Right kidney (tissue), 1 donor: ENCODE measurements around the gene CRISPLD2.

Experiments used
- DNase-seq: peaks from one replicate; pipeline ENCODE4 v3.0.0-alpha.2; 2016

The CRISPLD2 gene

DNA sequence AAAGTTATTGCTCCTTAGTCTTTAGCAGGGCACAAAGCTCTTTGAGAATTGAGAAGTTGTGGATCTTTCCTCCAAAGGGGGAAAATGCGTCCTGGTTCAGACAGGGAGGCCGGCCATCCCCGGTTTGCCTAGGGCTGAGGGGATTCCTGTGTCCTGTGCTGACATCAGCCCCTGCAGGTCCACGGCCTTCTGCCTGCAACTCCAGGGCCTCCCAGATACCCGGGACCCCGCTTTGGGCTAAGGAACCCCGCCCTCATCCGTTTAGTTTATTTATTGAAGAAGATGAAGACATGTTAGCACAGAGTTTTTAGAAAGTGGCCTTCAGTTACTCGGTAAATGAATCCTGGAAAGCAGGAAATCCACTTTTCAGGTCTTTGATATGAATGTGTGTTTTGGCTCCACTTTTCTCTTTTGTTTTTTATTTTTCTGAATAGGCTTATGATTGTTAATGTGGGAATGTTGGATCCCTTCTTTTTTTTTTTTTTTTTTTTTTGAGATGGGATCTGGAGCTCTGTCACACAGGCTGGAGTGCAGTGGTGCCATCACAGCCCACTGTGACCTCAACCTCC, 65.6 kb downstream of the CRISPLD2 start:
- peak; percentile 45 for DNase-seq

DNA sequence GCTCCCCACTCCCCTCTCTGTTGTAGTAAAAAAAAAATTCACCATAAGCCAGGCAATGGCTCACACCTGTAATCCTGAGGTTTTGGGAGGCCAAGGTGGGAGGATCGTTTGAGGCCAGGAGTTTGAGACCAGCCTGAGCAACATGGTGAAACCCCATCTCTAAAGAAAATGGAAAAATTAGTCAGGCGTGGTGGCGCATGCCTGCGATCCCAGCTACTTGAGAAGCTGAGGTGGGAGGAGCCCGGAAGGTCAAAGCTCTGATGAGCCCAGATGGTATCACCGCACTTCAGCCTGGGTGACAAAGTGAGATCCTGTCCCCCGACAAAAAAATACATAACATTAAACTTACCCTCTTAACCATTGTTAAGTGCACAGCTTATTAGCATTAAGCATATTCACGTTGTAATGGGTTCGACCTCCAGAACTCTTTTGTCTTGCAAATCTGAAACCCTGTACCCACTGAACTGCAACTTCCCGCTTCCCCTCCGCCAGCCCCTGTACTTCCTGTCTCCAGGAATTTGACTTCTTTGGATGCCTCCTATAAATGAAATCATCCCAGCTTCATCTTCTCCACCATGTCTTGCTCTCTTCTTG, 66.8 kb downstream of the CRISPLD2 start:
- no peak for DNase-seq

DNA sequence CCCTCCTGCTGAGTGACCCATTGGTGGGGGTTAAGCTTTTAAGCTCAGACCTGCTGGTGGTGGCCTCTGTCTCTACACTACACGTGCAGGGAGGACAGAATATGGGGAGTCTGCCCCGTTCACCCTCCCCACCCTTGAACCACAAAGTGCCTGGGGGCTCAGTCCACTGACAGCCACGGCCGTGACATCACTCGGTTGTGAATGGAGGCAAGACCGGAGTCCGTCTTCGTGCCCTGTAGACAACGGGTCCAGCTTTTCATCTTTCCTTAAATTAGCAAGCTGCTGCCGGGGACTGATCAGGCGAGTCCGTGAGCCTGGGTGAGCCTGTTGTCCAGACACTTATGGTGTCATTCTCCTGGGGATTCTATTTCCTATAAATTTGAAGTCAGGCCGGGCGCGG, 67.4 kb downstream of the CRISPLD2 start:
- no peak for DNase-seq

DNA sequence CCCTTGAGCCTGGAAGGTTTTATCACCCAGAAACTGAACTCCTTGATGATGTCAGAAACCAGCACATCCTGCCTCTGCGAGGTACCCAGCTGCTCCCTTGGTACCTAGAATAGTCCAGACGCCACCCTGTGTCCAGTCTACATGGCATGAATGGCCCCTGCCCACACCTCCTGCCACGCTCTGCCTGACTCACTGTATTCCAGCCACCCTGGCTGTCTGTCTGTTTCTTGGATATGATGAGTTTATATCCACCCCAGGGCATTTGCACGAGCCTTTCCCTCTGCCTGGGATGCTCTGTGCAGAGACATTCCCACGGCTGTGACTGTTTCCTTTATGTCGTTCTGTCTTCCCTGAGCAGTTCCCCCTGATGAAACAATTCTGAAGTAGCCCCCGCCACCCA, 68.7 kb downstream of the CRISPLD2 start:
- DNase-seq: no peak

DNA sequence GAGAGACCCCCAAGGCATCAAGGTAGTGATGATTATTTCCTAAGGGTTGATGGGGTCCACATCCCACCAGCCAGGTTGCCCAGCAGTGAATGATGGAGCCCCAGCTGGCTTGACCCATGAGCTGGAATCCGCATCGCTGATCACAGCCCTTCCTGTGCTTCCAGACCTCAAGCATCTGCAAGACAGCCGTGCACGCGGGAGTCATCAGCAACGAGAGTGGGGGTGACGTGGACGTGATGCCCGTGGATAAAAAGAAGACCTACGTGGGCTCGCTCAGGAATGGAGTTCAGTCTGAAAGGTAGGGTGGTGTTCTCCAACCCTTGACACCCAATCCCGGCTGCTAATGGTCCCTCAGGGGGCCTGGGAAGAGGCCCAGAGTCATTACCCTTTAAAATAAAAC, 69.3 kb downstream of the CRISPLD2 start:
- DNase-seq: no peak

DNA sequence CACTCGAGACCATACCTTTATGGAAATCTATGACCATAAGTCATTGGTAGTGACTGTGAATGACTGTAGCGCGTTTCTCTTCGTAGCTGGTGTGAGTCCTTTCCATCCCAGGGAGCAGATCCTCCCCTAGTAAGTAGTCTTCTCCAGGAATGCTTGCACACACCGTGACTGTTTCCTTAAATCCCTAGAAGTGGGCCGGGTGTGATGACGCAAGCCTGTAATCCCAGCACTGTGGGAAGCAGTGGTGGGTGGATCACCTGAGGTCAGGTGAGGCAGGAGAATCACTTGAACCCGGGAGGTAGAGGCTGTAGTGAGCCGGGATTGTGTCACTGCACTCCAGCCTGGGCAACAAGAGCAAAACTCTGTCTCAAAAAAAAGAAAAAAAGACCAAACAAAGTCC, 70.6 kb downstream of the CRISPLD2 start:
- no peak for DNase-seq

DNA sequence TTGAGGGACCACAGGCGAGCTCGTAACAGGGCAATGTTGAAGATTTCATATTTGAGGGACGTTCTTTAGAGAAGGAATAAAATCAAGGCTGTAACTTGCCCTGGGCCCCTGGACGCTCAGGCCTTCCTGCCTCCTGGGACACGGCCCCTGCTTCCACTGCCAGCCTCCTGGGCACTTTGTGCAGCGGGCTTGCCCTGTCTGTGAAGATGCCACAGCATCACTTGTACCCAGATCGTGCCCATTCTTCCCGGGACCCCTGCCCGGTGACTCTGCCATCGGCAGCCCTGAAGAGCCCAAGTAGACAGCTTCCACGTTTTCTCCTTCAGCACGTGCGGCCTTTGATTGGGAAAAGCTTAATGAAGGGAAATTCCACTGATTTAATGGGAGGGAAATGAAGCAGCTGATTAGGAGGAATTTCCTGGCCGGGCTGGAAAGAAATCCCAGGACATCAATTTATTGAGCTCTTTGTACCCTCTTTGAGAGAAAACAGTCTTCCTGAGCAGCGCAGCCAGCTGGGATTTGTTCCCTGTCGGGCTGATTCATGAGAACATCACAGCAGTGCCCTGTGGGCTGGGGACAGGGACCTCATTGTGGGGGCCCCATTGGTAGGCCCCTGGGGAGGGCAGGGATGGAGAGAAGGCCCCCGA, 71.5 kb downstream of the CRISPLD2 start:
- DNase-seq: peak; percentile 31

DNA sequence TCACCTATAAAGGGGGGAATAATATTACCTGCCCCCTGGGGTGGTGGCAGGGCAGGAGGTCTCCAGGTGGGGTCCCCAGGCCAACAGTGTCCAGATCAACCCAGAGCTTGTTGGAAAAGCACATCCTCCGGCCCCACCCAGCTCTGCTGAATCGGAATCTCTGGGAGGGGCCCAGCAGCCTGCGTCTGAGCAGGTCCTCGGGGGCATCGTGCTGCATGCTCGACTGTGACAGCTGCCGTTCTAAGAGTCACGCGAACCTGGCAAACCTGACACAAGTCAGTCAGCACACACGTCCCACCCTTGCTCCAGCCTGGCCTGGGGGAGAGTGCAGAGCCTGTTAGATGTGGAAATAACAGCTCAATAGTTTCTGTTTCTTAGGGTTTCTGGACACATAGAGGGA, 72.3 kb downstream of the CRISPLD2 start:
- no peak for DNase-seq

DNA sequence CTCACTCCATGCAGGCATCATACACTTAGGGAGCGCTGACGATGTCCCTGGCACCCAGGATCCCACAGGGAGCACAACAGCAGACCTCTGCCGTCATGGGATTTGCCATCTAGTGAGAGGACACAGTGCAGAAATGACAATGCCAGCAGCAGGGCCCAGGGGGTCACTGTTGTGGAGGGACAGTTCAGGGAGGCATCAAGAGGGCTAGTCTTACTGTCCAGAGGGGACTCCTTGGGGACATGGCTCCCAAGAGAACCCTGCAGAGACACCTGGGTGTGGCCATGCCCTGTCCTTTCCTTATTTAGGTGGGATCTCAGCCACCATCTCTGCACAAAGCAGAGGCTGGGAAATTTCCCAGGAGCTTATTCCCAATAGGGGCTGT, 73.7 kb downstream of the CRISPLD2 start:
- DNase-seq: no peak

DNA sequence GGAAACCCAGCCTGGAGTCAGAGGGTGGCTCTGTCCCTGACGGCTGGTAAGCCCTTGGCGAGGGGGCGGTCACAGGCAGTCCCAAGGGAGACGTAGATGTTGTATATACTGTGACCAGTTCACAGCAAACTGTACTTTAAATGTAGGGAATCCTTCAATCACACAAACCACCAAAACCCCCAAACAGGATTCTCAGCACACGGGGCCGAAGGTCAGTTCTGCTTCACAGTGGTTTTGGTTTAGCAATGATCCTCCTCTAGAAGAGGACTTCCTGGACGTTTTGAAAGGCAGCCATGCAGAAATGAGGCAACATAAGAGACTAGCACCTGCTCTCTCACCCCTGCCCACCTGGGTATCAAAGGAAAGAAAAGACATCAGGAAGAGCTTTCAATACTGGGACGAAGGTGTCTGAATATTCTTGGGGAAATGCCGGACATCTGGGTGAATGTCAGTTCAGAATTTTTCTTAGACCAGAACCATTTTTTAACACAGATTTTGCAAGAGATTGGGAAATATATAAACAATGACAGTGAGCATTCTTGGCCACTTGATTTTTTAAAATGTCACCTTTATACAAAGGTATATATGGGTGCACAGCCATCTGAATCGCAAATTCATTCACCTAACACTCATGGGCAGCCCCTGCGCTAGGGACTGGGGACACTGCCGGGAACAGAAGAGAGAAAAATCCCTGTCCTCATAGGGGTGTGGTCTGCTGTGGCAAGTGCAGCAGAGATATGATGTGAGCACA, 74.2 kb downstream of the CRISPLD2 start:
- DNase-seq: no peak

DNA sequence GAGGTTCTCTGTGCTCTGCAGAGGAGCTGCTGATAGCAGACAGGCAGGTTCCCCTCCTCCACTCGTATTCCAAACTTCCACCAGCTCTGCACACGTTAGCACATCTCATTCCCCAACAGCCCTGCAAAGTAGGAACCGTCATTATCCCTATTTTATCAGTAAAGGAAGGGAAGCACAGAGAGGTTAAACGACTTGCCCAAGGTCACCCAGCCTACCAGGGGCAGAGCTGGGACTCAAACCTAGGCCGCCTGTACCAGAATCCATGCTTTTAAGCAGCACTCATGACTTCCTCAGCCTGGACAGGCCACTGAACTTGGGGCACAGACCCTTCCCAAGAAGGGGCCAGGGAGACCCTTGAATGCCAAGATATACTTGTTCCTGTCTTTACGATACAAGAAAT, 75.2 kb downstream of the CRISPLD2 start:
- no peak for DNase-seq

DNA sequence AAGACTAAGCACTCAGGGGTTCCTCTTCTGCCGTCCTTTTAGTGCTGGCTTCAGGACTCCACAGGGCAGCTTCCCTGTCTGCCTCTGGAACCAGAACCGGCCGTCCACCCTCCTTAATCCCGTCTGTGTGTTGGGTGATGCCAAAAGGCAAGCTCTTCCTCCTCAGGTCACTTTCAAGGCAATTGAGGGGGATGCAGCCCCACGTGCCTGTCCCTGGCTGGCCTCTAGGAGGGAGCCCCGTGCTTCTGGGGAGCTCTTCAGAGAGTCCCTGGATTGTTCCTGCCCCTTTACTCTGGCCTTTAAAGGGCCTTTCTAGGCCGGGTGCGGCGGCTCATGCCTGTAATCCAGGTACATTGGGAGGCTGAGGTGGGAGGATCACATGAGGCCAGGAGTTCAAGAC, 77.1 kb downstream of the CRISPLD2 start:
- no peak for DNase-seq

DNA sequence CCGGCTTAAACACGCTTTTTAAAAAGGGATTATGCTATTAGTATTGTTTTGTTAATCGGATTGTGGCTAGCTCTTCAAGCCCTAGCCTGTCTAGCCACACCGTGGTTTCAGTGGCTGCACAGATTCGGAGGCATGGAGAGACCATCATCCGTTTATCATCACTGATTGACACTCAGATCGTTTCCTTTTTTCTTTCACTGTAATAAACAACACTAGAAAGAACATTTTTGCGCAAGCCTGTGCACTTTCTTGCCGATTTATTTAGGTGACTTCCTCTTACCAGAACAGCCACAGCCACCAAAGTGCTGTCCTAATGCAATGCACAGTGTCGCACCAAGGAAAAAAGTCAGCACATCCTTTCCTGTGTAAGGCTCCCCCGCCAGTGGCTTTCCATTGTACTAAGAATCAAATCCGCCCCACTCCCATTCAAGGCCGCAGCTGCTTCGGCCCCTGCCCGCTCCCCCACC, 78.2 kb downstream of the CRISPLD2 start:
- no peak for DNase-seq

DNA sequence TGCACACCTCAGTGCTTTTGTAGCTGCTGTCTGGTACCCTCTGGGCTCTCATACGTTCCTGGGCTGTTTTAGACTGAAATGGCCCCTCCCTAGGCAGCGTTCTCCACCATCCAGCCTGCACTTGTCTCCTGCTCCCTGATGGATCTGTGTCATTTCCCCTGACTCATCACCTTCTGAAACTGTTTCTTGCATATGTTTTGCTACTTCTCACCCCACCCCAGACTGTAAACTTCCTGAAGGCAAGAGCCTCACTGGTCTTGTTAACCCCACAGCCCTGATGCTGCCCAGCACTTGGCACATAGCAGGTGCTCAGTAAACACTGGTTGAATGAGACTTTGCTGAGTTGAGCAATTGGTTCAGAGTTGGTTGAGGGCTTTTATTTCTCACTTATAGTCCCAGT, 78.7 kb downstream of the CRISPLD2 start:
- DNase-seq: no peak

DNA sequence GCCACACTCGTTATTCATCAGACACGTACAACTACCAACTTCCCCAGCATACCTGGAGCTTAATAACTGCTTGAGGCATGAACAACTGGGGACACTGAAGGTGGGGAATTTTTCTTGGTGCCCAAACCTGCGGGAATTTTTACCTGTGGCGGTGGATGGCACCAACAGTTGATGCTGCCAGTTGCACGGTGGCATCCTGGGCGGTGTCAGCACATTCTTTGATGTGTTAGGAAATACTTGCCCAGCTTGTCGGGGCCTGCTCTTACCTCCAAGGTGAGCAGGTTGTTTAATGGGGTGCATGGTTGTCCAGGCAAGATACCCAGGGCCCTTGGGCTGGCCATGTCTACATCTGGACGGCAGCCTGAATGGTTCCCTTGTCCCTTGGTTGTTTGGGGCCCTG, 79.6 kb downstream of the CRISPLD2 start:
- no peak for DNase-seq

DNA sequence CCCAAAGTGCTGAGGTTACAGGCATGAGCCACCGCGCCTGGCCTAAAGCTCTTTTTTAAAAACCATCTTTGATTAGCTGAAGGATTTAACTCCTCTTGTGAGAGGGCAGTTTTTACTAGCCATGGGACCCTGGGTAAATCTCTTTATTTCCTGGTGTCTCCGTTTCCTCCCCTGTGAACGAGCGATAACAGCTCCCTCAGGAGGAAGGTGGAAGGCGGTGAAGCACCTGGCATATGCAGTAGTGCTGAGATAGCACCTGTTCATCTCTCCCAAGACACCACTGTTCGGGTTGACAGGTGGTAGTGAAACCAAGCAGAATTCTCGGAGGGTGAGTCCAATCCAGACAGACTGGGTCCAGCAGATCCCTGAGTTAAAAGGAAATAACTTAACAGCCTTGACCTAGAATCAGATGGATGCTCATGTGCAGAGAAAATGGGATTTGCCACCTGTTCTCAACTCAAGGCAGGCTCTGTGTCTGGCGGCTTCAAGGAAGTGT, 86.2 kb downstream of the CRISPLD2 start:
- no peak for DNase-seq

DNA sequence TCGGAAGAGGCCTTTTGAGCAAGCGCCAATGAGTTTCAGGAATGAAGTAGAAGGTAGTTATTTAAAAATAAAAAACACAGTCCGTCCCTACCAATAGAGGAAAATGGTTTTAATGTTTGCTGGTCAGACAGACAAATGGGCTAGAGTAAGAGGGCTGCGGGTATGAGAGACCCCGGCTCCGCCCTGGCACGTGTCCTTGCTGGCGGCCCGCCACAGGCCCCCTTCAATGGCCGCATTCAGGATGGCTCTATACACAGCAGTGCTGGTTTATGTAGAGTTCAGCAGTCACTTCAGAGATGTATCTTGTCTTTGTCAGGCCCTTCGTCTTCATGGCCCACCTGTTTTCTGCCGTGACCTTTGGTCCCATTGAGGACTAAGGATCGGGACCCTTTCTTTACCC, 87.3 kb downstream of the CRISPLD2 start:
- DNase-seq: no peak

DNA sequence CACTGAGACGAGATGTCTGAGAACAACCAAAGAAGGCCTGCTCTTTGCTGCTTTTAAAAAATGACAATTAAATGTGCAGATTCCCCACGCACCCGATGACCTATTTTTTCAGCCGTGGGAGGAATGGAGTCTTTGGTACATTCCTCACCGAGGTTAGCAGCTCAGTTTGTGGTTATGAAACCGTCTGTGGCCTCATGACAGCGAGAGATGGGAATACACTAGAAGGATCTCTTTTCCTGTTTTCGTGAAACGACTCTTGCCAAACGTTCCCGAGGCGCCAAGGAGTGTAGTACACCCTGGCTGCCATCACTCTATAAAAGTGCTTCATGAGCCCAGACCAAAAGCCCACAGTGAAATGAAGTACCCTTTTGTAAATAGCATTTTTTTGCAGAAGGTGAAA, 87.8 kb downstream of the CRISPLD2 start:
- no peak for DNase-seq

DNA sequence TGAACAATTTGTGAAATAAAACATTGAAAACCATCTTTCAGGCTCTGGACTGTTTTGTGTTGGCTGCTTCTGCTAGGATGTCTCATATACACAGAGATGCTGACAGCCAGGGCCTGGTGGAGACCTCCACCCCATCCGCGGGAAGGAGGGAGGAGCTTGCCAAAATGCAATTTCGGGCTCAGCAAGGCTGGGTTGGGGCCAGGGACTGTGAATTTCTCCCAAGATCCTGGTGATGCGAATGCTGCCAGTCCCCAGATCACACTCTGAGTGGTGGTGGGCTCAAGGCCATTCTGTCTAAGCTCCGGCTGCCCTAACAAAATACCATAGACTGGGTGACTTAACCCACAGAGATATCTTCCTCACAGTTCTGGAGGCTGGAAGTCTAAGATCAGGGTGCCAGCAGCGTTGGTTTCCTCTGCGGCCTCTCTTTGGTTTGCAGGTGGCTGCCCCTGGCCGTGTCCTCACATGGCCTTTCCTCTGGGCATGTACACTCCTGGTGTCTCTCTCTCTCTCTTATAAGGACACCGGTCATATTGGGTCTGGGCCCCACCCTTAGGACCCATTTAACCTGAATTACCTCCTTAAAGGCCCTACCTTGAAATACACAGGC, 89.8 kb downstream of the CRISPLD2 start:
- no peak for DNase-seq

DNA sequence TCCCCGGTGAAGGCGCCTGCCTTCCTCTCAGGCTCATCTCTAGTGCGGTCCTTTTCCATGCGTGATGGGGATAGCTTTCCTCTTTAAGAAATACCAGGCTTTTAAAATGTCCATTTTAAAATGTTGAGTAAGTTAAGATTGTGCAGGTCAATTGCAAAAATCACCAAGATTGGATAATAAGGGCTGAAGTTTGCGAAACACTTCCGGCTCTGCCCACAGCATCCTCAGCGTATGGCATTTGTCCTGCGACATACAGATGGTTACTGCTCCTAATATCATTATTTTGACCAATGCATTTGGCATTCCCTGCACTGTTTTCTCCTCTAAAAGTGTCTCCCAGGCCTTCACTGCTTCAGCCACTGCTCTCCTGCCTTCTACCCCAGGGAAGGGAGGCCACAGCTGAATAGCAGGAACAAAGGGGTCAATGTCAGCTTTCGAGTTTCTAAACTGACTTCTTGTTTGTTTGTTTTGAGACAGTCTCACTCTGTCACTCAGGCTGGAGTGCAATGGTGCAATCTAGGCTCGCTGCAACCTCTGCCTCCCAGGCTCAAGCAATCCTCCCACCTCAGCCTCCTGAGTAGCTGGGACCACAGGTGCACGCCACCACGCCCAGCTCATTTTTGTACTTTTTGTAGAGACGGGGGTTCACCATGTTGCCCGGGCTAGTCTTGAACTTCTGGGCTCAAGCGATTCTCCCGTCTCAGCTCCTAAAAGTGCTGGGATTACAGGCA, 91.9 kb downstream of the CRISPLD2 start:
- no peak for DNase-seq

DNA sequence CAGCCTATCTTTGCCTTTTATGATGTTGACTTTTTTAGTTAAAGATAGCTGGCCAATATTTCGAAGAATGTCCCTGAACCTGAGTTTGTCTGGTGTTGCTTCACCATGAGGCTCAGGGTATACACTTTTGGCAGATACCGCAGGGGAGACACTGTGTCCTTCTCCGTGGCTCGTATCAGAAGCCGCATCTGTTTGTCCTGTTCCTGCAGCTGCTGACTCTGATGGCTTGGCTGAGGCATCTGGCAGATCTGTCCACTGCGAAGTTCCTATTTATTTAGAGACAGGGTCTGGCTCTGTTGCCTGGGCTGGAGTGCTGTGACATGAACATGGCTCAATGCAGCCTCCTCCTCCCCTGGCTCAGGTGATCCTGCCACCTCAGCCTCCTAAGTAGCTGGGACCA, 93.5 kb downstream of the CRISPLD2 start:
- DNase-seq: no peak

DNA sequence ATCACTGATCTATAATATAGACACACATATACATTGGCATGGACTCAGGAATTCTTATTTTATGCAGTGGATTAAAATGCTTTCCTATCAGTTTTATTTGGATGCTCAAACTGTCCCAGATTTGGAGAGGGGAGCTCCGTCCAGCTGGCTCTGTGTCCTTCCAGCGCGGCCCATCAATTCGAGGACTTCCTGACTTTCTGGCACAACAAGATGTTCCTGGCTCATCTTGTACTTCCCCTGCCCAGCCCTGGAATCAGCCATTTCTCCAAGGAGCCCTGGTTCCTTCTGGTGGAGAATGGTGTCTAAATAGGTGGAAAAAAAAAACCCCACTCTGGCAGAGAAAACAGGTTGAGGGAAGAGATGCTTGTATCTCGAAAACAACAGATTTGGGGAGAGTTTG, 94.5 kb downstream of the CRISPLD2 start:
- DNase-seq: no peak
